ENCODE data around the gene NAALADL1. TPM values are rescaled to one million over a fixed set of nuclear protein-coding genes. Genes with fewer than 3 reads are reported as not detected.

NAALADL1 gene
- total RNA-seq, 2 donors from 2014 or later: 25.0 to 31.6 TPM

DNA sequence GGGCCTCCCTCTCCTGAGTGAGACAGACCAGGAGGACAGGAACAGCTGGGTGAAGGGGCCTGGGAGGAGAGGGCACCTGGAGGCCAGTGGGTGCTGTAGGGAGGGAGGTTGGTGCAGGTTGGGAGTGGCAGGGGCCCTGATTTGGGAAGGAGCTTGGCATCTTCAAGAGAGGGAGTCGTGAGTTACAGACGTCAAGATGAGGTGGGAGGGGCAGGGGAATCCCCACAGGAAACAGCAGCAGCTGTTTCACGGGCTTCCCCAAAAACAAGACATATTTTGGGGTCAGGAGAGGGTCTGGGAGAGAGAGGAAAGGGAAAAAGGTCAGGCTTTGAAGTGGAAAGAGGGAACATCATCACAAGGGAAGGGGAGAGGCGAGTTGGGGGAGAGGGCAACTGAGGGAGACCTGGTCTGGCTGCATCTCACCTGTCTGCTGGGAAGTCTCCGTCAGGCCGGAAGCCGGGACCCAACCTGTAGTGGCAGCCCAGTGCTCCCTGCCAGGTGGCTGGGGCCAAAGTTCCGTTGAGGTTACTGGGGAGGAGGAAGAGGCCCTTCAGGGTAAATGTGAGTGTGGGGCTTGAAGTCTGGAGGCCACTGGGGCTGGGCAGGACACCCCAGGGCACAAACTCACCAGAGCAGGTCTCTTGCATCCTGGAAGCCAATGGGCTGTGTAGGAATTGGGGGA, 4.4 kb downstream of the NAALADL1 start:
- no peaks in the 10 kb centered on the region for H3K36me3 Mint-ChIP-seq (ENCODE audit: insufficient read depth in 2 of 2)
- ATAC-seq (replicated peaks in 1 of 2) (peak; percentile 47 to 52), DNase-seq (peak; percentile 25 to 26)
- H3K4me1 Mint-ChIP-seq (ENCODE audit: low read depth): peaks cover 19% of the 10 kb centered on the region
- peak overlapping the region; percentile 47 for H3K27ac Mint-ChIP-seq
- no peaks in the 10 kb centered on the region for H3K27me3 Mint-ChIP-seq (ENCODE audit: low read depth)
- H3K4me3 Mint-ChIP-seq: peak overlapping the region; percentile 60 to 77
- H3K9me3 Mint-ChIP-seq: no peaks in the 10 kb centered on the region

- ATAC-seq (replicated peaks in 1 of 2) (peak in 1 of 2 donors; percentile 46), DNase-seq (peak in 1 of 2 donors; percentile 13)
- Mint-ChIP-seq H3K27me3 (ENCODE audit: low read depth) (no peaks in the 10 kb centered on the region), H3K36me3 (ENCODE audit: insufficient read depth in 2 of 2) (no peaks in the 10 kb centered on the region), H3K9me3 (no peaks in the 10 kb centered on the region), H3K4me3 (no peak overlapping the region), H3K4me1 (ENCODE audit: low read depth) (peaks cover 26% of the 10 kb centered on the region), H3K27ac (no peak overlapping the region)
Measured at GRCh38 chr11:65051398-65051858, 6.9 kb downstream of the NAALADL1 start.

DNA sequence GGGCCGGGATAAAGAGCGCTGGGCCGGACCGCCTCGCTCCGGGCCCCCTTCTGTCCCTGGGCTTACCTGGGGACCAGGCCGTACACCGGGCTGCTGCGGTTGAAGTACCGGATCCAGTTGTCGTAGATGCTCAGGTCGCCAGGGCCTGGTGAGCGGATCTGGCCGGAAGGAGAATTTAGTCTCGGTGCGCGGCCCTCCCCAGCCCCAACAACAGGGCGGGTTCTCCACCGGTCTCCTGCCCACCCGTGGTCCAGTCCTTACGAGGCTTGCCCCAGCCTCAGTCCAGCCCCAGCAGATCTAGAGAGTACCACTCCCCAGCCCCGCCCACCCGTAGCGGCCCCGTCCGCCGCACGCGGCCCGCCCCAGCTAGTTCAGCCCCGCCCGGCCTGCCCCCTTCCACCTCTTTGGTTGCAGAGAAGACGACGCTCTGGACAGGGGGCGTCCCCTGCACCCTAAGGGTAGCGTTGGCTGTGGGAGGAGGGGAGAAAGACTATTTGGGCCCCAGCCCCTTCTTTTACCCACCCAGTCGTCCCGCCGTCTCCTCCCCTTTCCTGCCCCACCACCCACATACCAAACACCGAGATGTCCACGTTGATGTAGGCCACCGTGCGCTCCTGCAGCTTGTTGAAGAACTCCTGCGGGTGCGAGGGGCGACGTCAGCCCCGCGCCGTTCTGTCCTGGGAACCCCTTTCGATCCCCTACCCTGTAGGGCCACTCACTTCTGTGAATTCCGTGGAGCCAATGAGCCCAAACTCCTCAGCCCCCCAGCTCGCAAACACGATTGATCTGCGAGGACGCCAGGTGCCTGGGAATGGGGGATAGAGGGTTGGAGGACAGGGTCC, 10.6 kb downstream of the NAALADL1 start:
- peak overlapping the region; percentile 42 for H3K27ac Mint-ChIP-seq
- no peaks in the 10 kb centered on the region for H3K27me3 Mint-ChIP-seq (ENCODE audit: low read depth)
- peak overlapping the region; percentile 71 to 89 for H3K4me3 Mint-ChIP-seq
- peaks cover 10% of the 10 kb centered on the region for H3K4me1 Mint-ChIP-seq (ENCODE audit: low read depth)
- H3K9me3 Mint-ChIP-seq: no peaks in the 10 kb centered on the region
- ATAC-seq (replicated peaks in 1 of 2): peak; percentile 72 to 77
- peaks cover 0 to 5% of the 10 kb centered on the region in 2 donors for H3K36me3 Mint-ChIP-seq (ENCODE audit: insufficient read depth in 2 of 2)
- peak; percentile 41 to 44 for DNase-seq

GRCh38 chr11:65045728-65046127, 12.6 kb downstream of the NAALADL1 start:
- no peaks in the 10 kb centered on the region for H3K9me3 Mint-ChIP-seq
- H3K4me1 Mint-ChIP-seq (ENCODE audit: low read depth): peaks cover 15% of the 10 kb centered on the region
- no peaks in the 10 kb centered on the region for H3K27me3 Mint-ChIP-seq (ENCODE audit: low read depth)
- no peak for ATAC-seq (replicated peaks in 1 of 2)
- H3K27ac Mint-ChIP-seq: no peak overlapping the region
- peaks cover 0 to 5% of the 10 kb centered on the region in 2 donors for H3K36me3 Mint-ChIP-seq (ENCODE audit: insufficient read depth in 2 of 2)
- no peak for DNase-seq
- no peak overlapping the region for H3K4me3 Mint-ChIP-seq

GRCh38 chr11:65045061-65045460, 13.3 kb downstream of the NAALADL1 start:
- peaks cover 0 to 5% of the 10 kb centered on the region in 2 donors for H3K36me3 Mint-ChIP-seq (ENCODE audit: insufficient read depth in 2 of 2)
- H3K27me3 Mint-ChIP-seq (ENCODE audit: low read depth): no peaks in the 10 kb centered on the region
- peaks cover 15% of the 10 kb centered on the region for H3K4me1 Mint-ChIP-seq (ENCODE audit: low read depth)
- ATAC-seq (replicated peaks in 1 of 2) (no peak), DNase-seq (no peak)
- no peak overlapping the region for H3K27ac Mint-ChIP-seq
- H3K4me3 Mint-ChIP-seq: no peak overlapping the region
- no peaks in the 10 kb centered on the region for H3K9me3 Mint-ChIP-seq

GRCh38 chr11:65043881-65044501, 14.4 kb downstream of the NAALADL1 start:
- DNase-seq: no peak
- Mint-ChIP-seq H3K36me3 (ENCODE audit: insufficient read depth in 2 of 2) (peaks cover 0 to 5% of the 10 kb centered on the region in 2 donors), H3K9me3 (no peaks in the 10 kb centered on the region), H3K4me1 (ENCODE audit: low read depth) (peaks cover 19% of the 10 kb centered on the region), H3K4me3 (no peak overlapping the region), H3K27ac (no peak overlapping the region), H3K27me3 (ENCODE audit: low read depth) (no peaks in the 10 kb centered on the region)
- no peak for ATAC-seq (replicated peaks in 1 of 2)

DNA sequence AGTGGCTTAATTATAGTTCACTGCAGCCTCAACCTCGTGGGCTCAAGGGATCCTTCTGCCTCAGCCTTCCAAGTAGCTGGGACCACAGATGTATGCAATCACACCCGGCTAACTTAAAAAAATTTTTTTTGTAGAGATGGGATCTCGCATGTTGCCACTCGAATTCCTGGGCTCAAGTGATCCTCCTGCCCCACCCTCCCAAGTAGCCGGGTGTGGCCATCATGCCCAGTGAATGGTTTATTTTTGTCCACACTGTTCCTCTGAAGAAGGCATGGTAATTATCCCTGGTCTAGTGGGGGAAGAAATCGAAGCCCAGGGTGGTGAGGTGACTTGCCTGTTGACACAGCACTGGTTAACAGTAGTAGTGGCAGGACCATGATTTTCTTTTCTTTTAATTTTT, 15.5 kb downstream of the NAALADL1 start:
- H3K27me3 Mint-ChIP-seq (ENCODE audit: low read depth): no peaks in the 10 kb centered on the region
- no peak for DNase-seq
- H3K27ac Mint-ChIP-seq: no peak overlapping the region
- H3K4me1 Mint-ChIP-seq (ENCODE audit: low read depth): peaks cover 19% of the 10 kb centered on the region
- peak overlapping the region; percentile 86 to 90 for H3K4me3 Mint-ChIP-seq
- no peaks in the 10 kb centered on the region for H3K9me3 Mint-ChIP-seq
- H3K36me3 Mint-ChIP-seq (ENCODE audit: insufficient read depth in 2 of 2): peaks cover 0 to 5% of the 10 kb centered on the region in 2 donors
- ATAC-seq (replicated peaks in 1 of 2): no peak

DNA sequence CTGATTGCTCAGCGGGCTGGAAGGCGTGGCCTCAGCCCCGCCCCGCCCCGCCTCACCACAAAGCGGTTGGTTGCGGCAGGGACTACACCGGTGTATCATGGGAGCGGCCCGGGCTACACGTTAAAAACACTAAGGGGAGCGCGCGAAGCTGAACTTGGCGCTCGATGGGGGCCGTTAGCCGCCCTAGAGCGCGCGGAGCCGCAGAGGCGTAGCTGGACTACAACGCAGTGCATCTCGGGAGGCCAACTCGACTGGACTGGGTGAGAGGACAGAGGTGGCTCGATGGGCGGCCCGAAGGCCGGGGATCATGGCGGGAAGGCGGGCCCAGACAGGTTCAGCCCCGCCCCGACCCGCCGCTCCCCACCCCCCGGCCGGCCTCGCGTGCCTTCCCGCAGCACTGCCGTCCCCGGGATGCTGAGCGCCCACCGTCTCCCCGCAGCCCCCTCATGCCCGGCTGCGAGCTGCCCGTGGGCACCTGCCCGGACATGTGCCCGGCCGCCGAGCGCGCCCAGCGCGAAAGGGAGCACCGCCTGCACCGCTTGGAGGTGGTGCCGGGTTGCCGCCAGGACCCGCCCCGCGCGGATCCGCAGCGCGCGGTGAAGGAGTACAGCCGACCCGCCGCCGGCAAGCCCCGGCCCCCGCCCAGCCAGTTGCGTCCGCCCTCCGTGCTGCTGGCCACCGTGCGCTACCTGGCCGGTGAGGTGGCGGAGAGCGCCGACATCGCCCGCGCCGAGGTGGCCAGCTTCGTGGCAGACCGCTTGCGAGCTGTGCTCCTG, 17.3 kb downstream of the NAALADL1 start, which contains the start of gene SAC3D1:
Gene SAC3D1 (plus strand): TSS at position 364 of the 776 bp plus-strand sequence. CDS start 83 bp downstream, at position 447.
- ATAC-seq (replicated peaks in 1 of 2): peak; percentile 93 to 95
- Mint-ChIP-seq H3K27ac (peak within 1 kb of the TSS; percentile 85), H3K9me3 (no peaks in the 10 kb centered on the region), H3K4me1 (ENCODE audit: low read depth) (peaks cover 12% of the 10 kb centered on the region), H3K4me3 (peak within 1 kb of the TSS; percentile 89 to 90), H3K36me3 (ENCODE audit: insufficient read depth in 2 of 2) (peaks cover 0 to 5% of the 10 kb centered on the region in 2 donors), H3K27me3 (ENCODE audit: low read depth) (no peaks in the 10 kb centered on the region)
- DNase-seq: peak; percentile 92 to 95

DNA sequence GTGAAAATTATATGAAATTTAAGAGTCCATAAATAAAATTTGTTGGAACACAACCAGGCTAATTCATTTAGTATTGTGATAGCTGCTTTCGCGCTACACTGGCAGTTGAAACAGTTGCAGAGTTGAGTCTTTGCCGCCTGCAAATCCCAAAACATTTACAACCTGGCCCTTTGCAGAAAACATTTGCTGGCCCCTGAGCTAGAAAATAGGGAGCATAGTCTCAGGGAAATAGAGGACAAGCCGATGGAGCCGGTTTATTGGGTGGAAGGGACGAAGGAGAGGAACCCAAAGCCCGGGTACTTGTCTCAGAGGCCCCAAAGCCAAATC, 17.9 kb downstream of the NAALADL1 start:
- peaks cover 12% of the 10 kb centered on the region for H3K4me1 Mint-ChIP-seq (ENCODE audit: low read depth)
- DNase-seq (no peak), ATAC-seq (replicated peaks in 1 of 2) (no peak)
- H3K9me3 Mint-ChIP-seq: no peaks in the 10 kb centered on the region
- no peaks in the 10 kb centered on the region for H3K27me3 Mint-ChIP-seq (ENCODE audit: low read depth)
- peak overlapping the region; percentile 89 to 90 for H3K4me3 Mint-ChIP-seq
- peak overlapping the region; percentile 85 for H3K27ac Mint-ChIP-seq
- H3K36me3 Mint-ChIP-seq (ENCODE audit: insufficient read depth in 2 of 2): peaks cover 0 to 5% of the 10 kb centered on the region in 2 donors

GRCh38 chr11:65036931-65037330, 21.4 kb downstream of the NAALADL1 start:
- Mint-ChIP-seq H3K9me3 (no peaks in the 10 kb centered on the region), H3K27ac (no peak overlapping the region), H3K4me1 (ENCODE audit: low read depth) (peaks cover 4% of the 10 kb centered on the region), H3K27me3 (ENCODE audit: low read depth) (no peaks in the 10 kb centered on the region), H3K4me3 (no peak overlapping the region), H3K36me3 (ENCODE audit: insufficient read depth in 2 of 2) (no peaks in the 10 kb centered on the region)
- ATAC-seq (replicated peaks in 1 of 2): no peak
- DNase-seq: no peak

DNA sequence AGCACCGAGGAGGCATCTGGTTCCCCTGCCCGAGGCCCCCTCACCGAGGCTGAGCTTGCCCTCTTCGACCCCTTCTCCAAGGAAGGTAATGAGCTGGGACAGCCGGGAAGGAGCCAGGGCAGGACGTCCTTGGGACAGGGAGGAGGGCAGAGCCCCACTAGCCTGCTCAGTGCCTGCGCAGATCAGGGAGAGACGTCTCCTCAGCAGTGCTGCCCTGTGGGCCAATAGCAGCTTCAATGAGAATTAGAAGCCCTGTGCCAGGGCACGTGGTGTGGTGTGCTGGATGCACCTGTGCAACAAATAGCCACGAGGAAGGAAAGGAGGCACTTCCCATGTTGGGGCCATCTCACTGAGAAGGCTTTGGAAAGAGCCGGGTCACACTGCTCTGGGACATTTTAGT, 22.8 kb downstream of the NAALADL1 start:
- no peaks in the 10 kb centered on the region for H3K36me3 Mint-ChIP-seq (ENCODE audit: insufficient read depth in 2 of 2)
- H3K4me1 Mint-ChIP-seq (ENCODE audit: low read depth): peaks cover 4% of the 10 kb centered on the region
- DNase-seq (no peak), ATAC-seq (replicated peaks in 1 of 2) (no peak)
- H3K9me3 Mint-ChIP-seq: no peaks in the 10 kb centered on the region
- no peaks in the 10 kb centered on the region for H3K27me3 Mint-ChIP-seq (ENCODE audit: low read depth)
- H3K27ac Mint-ChIP-seq: no peak overlapping the region
- no peak overlapping the region for H3K4me3 Mint-ChIP-seq

GRCh38 chr11:65034423-65034822, 23.9 kb downstream of the NAALADL1 start:
- ATAC-seq (replicated peaks in 1 of 2): no peak
- Mint-ChIP-seq H3K9me3 (no peaks in the 10 kb centered on the region), H3K36me3 (ENCODE audit: insufficient read depth in 2 of 2) (no peaks in the 10 kb centered on the region), H3K4me3 (no peak overlapping the region), H3K27me3 (ENCODE audit: low read depth) (no peaks in the 10 kb centered on the region), H3K27ac (no peak overlapping the region), H3K4me1 (ENCODE audit: low read depth) (no peaks in the 10 kb centered on the region)
- no peak for DNase-seq
